Natural killer cell (primary cell): Measurements from ENCODE around the gene TCERG1L. TPM values are rescaled to one million over a fixed set of nuclear protein-coding genes. Genes with fewer than 3 reads are reported as not detected.

Experiments
- ATAC-seq, 3 donors: fragments of 150-1000 bp in 2 of 3; fragments of 200-7000 bp in 1 of 3; cut with Tn5 transposase; 1 replicate in 1 of 3; 2 replicates in 2 of 3; pipeline ENCODE4 v1.10.0; 2021; ENCODE audit warnings: mild to moderate bottlenecking in 2 of 3, moderate library complexity in 2 of 3
- DNase-seq, 2 donors: peaks; one replicate each; pipeline versions ENCODE4 v3.0.0 to v3.0.0-alpha.2; 2013 to 2021; ENCODE audit warnings: mixed read lengths in 1 of 2
- H3K27ac ChIP-seq: one replicate; pipeline ENCODE4 v1.5.1; 2013; ENCODE audit warnings: mild to moderate bottlenecking, low read length
- H3K27me3 ChIP-seq: one replicate; pipeline ENCODE4 v1.6.1; 2013; ENCODE audit warnings: low read length; ENCODE audit not compliant: control insufficient read depth, insufficient read depth
- H3K36me3 ChIP-seq: one replicate; pipeline ENCODE4 v1.6.1; 2013; ENCODE audit warnings: low read length; ENCODE audit not compliant: control insufficient read depth, insufficient read depth
- H3K4me1 ChIP-seq: one replicate; pipeline ENCODE4 v1.6.1; 2013; ENCODE audit warnings: low read length; ENCODE audit not compliant: control insufficient read depth, insufficient read depth
- H3K4me3 ChIP-seq: one replicate; pipeline ENCODE4 v1.5.1; 2013; ENCODE audit warnings: low read length
- H3K9me3 ChIP-seq: one replicate; pipeline ENCODE4 v1.6.1; 2013; ENCODE audit warnings: low read length; ENCODE audit not compliant: control insufficient read depth, insufficient read depth
- H3K27ac Mint-ChIP-seq, 2 donors: one replicate each; pipeline ENCODE4 v1.8.0; 2022; ENCODE audit warnings: mild to moderate bottlenecking in 2 of 2, mixed read lengths in 2 of 2, moderate library complexity in 1 of 2
- H3K27me3 Mint-ChIP-seq, 2 donors: one replicate each; pipeline ENCODE4 v1.8.0; 2022; ENCODE audit warnings: low read depth in 2 of 2, mixed read lengths in 2 of 2
- H3K36me3 Mint-ChIP-seq: one replicate; pipeline ENCODE4 v1.8.0; 2022; ENCODE audit warnings: mixed read lengths
- H3K4me1 Mint-ChIP-seq, 2 donors: one replicate each; pipeline ENCODE4 v1.8.0; 2022; ENCODE audit warnings: mixed read lengths in 2 of 2
- H3K4me3 Mint-ChIP-seq: one replicate; pipeline ENCODE4 v1.8.0; 2022; ENCODE audit warnings: mild to moderate bottlenecking, moderate library complexity, mixed read lengths
- H3K9me3 Mint-ChIP-seq, 2 donors: one replicate each; pipeline ENCODE4 v1.8.0; 2022; ENCODE audit warnings: mixed read lengths in 2 of 2
- WGBS: methylation state at CpG from one replicate; pipeline ENCODE4 v1.1.7; 2013; ENCODE audit warnings: missing lambda C conversion rate; ENCODE audit not compliant: insufficient coverage; 5-methylcytosine and 5-hydroxymethylcytosine counted together
- intact Hi-C: fragments of 100-400 bp; cut with micrococcal nuclease; formaldehyde crosslinking; loops from one replicate; pipeline ENCODE4 v1.14.2; 2022
- total RNA-seq, 4 donors: library from RNA; stranded (reverse); fragments of 120-200 nt in 1 of 4; gene quantifications; one replicate each; pipeline versions ENCODE4 v1.2.3 to v1.2.4, GENCODE V29; 2013 to 2022
- TF ChIP-seq, protein P1 (sequence below): fragments of 200-600 bp; IDR thresholded peaks from one replicate; pipeline ENCODE4 v1.8.0; 2022; ENCODE audit warnings: antibody characterized with exemption

Gene TCERG1L
- total RNA-seq, 3 donors from 2014 or later (not counting 1 experiment from before 2014, with no cell fraction given) = 0.48 TPM; not detected in 2

GRCh38 chr10:131211965-131212619, 99.4 kb downstream of the TCERG1L start:
- Histone ChIP-seq H3K4me3 (no peak overlapping the region), H3K36me3 (no peaks in the 10 kb centered on the region), H3K4me1 (no peaks in the 10 kb centered on the region), H3K27ac (no peak overlapping the region), H3K9me3 (no peaks in the 10 kb centered on the region), H3K27me3 (no peaks in the 10 kb centered on the region)
- H3K27me3 Mint-ChIP-seq = no peaks in the 10 kb centered on the region
- TF ChIP-seq, protein P1, sequence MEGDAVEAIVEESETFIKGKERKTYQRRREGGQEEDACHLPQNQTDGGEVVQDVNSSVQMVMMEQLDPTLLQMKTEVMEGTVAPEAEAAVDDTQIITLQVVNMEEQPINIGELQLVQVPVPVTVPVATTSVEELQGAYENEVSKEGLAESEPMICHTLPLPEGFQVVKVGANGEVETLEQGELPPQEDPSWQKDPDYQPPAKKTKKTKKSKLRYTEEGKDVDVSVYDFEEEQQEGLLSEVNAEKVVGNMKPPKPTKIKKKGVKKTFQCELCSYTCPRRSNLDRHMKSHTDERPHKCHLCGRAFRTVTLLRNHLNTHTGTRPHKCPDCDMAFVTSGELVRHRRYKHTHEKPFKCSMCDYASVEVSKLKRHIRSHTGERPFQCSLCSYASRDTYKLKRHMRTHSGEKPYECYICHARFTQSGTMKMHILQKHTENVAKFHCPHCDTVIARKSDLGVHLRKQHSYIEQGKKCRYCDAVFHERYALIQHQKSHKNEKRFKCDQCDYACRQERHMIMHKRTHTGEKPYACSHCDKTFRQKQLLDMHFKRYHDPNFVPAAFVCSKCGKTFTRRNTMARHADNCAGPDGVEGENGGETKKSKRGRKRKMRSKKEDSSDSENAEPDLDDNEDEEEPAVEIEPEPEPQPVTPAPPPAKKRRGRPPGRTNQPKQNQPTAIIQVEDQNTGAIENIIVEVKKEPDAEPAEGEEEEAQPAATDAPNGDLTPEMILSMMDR = no peak
- H3K36me3 Mint-ChIP-seq = no peaks in the 10 kb centered on the region
- H3K27ac Mint-ChIP-seq = no peak overlapping the region
- intact Hi-C loops = no loop called here
- ATAC-seq (no peak), DNase-seq (no peak)
- H3K4me3 Mint-ChIP-seq = no peak overlapping the region
- H3K4me1 Mint-ChIP-seq = no peaks in the 10 kb centered on the region
- no peaks in the 10 kb centered on the region for H3K9me3 Mint-ChIP-seq
- 78% methylated on average over 2 of the region's 2 CpGs for WGBS

- no peaks in the 10 kb centered on the region for H3K9me3 ChIP-seq
- no peak overlapping the region for H3K27ac ChIP-seq
- no peaks in the 10 kb centered on the region for H3K4me1 Mint-ChIP-seq
- H3K27me3 ChIP-seq = no peaks in the 10 kb centered on the region
- ATAC-seq = no peak
- H3K4me3 ChIP-seq = no peak overlapping the region
- H3K4me3 Mint-ChIP-seq = no peak overlapping the region
- H3K4me1 ChIP-seq = no peaks in the 10 kb centered on the region
- TF ChIP-seq, protein P1 = no peak
- DNase-seq = no peak
- WGBS = 87% methylated on average over 7 of the region's 9 CpGs
- intact Hi-C loops = no loop called here
- H3K9me3 Mint-ChIP-seq = no peaks in the 10 kb centered on the region
- H3K36me3 ChIP-seq = no peaks in the 10 kb centered on the region
- no peak overlapping the region for H3K27ac Mint-ChIP-seq
- no peaks in the 10 kb centered on the region for H3K27me3 Mint-ChIP-seq
- no peaks in the 10 kb centered on the region for H3K36me3 Mint-ChIP-seq
Measured at GRCh38 chr10:131211559-131211958, 100.0 kb downstream of the TCERG1L start.

- intact Hi-C loops = no loop called here
- Mint-ChIP-seq H3K4me3 (no peak overlapping the region), H3K4me1 (no peaks in the 10 kb centered on the region), H3K36me3 (no peaks in the 10 kb centered on the region), H3K9me3 (no peaks in the 10 kb centered on the region), H3K27ac (no peak overlapping the region), H3K27me3 (no peaks in the 10 kb centered on the region)
- TF ChIP-seq, protein P1 = no peak
- ATAC-seq (no peak), DNase-seq (no peak)
- Histone ChIP-seq H3K4me1 (no peaks in the 10 kb centered on the region), H3K9me3 (no peaks in the 10 kb centered on the region), H3K27ac (no peak overlapping the region), H3K36me3 (no peaks in the 10 kb centered on the region), H3K4me3 (no peak overlapping the region), H3K27me3 (no peaks in the 10 kb centered on the region)
- 75% methylated on average over 10 of the region's 10 CpGs for WGBS
Measured at GRCh38 chr10:131211146-131211545, 100.4 kb downstream of the TCERG1L start.

DNA sequence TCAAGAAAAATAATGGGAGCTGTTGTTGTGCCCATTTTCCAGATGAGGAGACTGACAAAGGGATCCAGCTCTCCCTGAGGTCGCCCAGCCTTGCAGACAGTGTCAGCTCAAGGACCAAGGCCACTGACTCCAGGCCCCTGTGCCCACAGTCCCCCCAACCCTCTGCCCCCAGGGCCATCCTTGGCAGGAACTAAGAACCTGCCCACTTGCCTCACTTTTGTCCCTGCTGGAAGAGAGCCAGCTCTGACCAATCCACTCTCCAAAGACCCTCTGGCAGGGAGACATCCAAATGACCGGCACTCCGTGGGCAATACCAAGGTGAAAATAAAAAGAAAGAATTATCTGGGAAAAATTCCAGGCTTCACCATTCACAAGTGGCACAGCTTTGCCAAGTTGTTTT, 101.3 kb downstream of the TCERG1L start:
- Histone ChIP-seq H3K36me3 (no peaks in the 10 kb centered on the region), H3K27ac (no peak overlapping the region), H3K9me3 (no peaks in the 10 kb centered on the region), H3K4me1 (no peaks in the 10 kb centered on the region), H3K27me3 (no peaks in the 10 kb centered on the region), H3K4me3 (no peak overlapping the region)
- intact Hi-C loops = no loop called here
- 79% methylated on average over 3 of the region's 3 CpGs for WGBS
- Mint-ChIP-seq H3K9me3 (no peaks in the 10 kb centered on the region), H3K27ac (no peak overlapping the region), H3K36me3 (no peaks in the 10 kb centered on the region), H3K4me1 (no peaks in the 10 kb centered on the region), H3K27me3 (no peaks in the 10 kb centered on the region), H3K4me3 (no peak overlapping the region)
- ATAC-seq (no peak), DNase-seq (no peak)
- TF ChIP-seq, protein P1 = no peak
